GM19397 (cell line): ENCODE results near the gene TASP1.

Experiments used
- ATAC-seq: cut with Tn5 transposase; IDR thresholded peaks from one replicate; pipeline ENCODE4 v1.9.1; 2021; ENCODE audit warnings: mild to moderate bottlenecking, moderate library complexity; ENCODE audit not compliant: unreplicated experiment

TASP1 gene

GRCh38 chr20:13580707-13581106 lies 58.0 kb downstream of the TASP1 start:
- no peak for ATAC-seq

GRCh38 chr20:13574071-13574470 lies 64.7 kb downstream of the TASP1 start:
- ATAC-seq, result no peak

DNA sequence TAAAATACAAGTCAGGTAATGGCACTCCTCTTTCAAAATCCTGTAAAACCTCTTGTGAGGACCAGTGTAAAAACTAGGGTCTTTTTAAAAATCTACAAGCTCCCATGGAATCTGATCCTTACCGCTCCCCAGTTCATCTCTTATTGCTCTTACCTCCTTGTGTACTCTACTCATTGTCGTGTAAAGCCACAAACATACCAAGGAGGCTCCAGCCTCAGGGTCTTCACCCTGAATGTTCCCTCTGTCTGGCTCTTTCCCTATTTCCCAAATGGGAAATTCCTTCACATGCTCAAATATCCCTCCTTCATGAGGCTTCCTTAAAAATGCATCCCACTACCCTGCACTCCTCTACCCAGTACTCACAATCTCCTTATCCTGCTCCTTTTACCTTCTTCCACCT lies 67.1 kb downstream of the TASP1 start:
- ATAC-seq, result no peak

- no peak for ATAC-seq
These were observed 71.1 kb downstream of the TASP1 start for GRCh38 chr20:13567663-13568062.

GRCh38 chr20:13563854-13564253 lies 74.9 kb downstream of the TASP1 start:
- no peak for ATAC-seq

DNA sequence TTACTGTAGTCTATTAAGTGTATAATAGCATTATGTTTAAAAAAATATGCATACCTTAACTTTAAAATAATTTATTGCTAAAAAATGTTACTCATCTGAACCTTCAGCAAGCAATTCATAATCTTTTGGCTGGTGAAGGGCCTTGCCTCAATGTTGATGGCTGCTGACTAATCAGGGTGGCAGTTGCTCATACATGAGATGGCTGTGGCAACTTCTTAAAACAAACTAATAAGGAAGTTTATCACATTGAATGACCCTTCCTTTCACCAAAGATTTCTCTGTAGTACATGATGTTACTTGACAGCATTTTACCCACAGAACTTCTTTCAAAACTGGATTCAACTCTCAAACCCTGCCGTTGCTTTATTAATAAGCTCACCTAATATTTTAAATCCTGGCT lies 84.0 kb downstream of the TASP1 start:
- ATAC-seq, result no peak

- no peak for ATAC-seq
These were observed 84.7 kb downstream of the TASP1 start for GRCh38 chr20:13554076-13554475.

GRCh38 chr20:13552061-13552460 lies 86.7 kb downstream of the TASP1 start:
- no peak for ATAC-seq

GRCh38 chr20:13549451-13549850 lies 89.3 kb downstream of the TASP1 start:
- ATAC-seq, result no peak

DNA sequence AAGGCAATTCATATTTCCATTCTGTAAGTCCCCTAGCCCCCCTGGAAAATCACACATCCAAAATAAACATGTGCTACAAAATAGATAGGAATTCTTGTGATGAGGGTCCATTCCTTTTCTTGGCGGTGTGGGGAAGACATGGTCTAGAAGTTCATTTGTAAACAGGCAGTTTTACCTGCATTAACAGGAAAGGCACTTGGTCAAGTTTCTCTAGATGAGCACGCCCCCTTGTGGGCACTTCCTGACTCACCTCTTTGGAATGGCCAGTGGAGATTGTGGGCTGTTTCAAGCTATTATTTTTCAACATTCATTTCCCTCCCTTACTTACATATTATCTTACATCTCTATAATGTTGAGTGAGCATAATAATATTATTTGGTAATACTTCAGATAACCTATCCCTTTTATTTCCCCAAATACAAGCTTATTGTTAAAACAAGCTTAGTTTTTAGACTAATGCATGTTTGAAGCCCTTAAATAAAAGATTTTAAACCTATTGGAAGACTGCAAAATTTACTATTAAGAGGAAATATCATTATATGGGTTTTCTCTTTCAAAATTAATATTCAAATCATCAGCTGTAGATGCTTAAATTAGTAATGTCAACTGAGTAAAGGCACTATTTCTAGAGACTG lies 92.1 kb downstream of the TASP1 start:
- peak; percentile 72 for ATAC-seq

DNA sequence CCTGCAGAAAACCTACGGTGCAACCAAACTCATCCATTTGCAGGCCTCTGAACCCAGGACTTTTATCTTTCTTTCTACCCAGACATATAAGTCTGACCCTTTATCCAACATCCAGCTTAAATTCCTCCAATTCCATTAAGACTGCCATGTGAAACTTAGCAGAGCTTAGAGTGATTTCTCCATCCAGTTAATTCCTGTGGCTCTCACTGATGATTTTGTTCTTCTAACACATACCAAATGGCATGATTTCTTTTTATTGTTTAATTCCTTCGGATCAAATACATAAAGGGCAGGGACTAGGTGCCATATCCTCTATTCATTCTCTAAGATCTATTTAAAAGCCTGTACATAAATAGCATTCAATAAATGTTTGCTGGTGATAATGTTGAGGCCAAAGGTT lies 92.9 kb downstream of the TASP1 start:
- ATAC-seq, result no peak

DNA sequence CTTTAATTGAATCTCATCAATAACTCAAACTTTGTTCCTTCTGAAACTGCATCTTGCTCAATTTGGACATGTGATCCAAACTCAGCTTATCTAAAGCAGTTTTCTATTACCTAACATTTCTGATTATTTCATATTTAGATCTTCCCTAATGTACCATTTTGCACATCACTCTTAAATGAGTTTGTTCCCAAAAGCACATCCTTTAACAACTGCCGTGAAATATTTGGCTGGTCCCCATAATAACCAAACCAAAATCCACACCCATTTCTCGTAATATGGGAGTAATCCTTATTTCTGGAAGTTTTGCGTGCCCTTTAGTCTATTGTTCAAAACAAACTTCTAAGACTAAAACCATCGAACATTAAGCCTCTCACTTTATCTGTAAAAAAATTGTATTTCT lies 94.9 kb downstream of the TASP1 start:
- ATAC-seq, result no peak

DNA sequence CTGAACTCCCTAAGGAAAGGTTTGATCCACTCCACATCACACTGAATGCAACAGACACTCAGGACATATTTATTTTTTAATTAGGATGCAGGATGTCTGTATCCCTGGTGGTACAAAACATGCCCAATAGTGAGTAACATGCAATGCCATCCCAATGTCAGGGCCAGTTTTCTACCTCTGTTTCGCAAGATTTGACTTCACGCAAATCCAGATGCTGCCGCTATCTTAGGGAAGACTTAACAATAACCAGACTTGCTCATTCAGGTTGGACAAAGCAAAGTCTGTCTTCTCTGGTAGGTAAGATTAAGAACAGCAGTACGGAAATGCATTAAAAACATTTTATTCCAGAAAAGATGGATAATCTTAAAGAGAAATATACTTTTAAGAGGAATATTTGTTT lies 103.1 kb downstream of the TASP1 start:
- ATAC-seq, result no peak

DNA sequence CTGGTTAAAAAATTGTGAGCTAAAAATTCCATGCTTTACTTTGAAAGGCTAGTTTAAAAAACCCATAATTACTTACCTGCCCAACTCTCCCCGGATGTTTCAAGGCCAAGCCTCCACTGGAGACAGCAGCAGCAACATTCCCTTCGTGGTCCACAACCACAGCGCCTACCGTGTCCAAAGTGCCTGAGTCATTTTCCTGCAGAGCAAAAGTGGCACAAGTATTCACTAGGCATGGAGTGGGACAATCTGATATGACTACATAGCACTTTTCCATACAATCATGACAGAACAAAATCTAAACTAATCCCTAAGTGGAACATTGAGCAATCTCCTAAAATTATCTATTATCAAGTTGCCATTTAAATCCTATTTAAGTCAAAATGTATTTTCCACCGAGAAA lies 104.8 kb downstream of the TASP1 start:
- ATAC-seq, result no peak

DNA sequence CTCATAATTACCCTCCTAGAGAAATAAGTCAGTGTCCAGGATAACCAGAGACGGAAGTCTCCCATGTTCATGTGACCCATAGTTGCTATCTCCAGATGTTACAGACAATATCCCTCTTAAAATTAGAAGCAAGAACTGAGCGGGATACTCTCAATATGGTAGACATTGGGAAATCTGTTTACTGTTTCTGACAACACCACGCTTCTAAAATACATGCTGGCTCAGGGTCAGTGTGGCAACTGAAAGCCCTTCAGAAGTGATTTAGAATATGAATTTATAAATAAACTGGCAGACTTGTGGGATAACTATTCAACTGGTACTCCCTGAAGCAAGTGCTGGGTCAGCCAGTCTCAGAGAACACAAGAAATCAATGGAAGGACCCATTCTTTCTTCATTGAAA lies 108.6 kb downstream of the TASP1 start:
- ATAC-seq, result no peak

- no peak for ATAC-seq
These were observed 112.2 kb downstream of the TASP1 start for GRCh38 chr20:13526551-13526950.

DNA sequence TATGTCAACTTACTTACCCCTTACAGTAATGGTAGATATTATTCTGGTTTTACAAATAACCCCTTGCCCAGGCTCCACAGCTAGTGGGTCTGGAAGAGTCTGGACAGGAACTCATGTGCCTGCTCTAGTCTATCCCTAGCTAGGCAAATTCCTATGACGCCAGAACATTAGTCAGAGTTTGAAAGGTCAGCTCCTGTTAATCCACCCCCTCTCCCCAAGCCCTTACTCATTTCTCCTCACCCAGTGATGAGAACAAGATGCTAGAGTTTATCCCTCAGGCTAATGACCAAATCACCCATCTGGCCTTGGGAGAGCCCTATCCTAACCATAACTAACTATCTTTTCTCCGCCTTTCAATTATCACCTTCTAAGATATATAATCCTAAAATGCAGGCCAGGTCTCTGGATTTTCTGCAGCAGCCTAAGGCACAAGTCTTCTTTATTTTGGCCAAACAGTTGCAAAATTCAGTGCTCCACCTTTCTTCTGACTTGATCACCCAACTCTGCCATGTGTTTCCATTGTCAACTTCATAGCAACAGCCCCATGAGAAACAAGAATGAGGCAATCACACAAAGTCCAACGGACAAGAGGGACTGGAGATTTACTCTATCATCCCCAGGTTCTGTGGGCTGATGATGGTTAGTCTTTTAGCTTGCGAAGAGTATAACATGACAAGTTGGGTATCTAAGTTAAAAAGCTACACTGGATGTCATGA lies 113.3 kb downstream of the TASP1 start:
- no peak for ATAC-seq

- ATAC-seq, result no peak
These were observed 114.4 kb downstream of the TASP1 start for GRCh38 chr20:13524339-13524738.

- no peak for ATAC-seq
These were observed 120.9 kb downstream of the TASP1 start for GRCh38 chr20:13517831-13518230.

- ATAC-seq, result no peak
These were observed 122.8 kb downstream of the TASP1 start for GRCh38 chr20:13515796-13516558.

GRCh38 chr20:13515291-13515690 lies 123.4 kb downstream of the TASP1 start:
- no peak for ATAC-seq

- no peak for ATAC-seq
These were observed 127.8 kb downstream of the TASP1 start for GRCh38 chr20:13510837-13511488.
